C4-2B (cell line): Measurements from ENCODE around the gene EXOC1.
A peak's percentile ranks its signal among the peaks of the same experiment; 100 is the strongest.

Source experiments
- H3K27ac ChIP-seq: fragments of 450-650 bp; 2 replicates; pipeline ENCODE4 v1.5.1; 2017
- ZFX ChIP-seq: fragments of 450-650 bp; IDR thresholded peaks from 2 replicates; pipeline ENCODE4 v1.6.1; 2017
- TF ChIP-seq, protein P1 (sequence below): fragments of 450-650 bp; conservative IDR thresholded peaks from 2 replicates; pipeline ENCODE4 v1.5.1; 2017; ENCODE audit warnings: mild to moderate bottlenecking

EXOC1 gene, protein sequence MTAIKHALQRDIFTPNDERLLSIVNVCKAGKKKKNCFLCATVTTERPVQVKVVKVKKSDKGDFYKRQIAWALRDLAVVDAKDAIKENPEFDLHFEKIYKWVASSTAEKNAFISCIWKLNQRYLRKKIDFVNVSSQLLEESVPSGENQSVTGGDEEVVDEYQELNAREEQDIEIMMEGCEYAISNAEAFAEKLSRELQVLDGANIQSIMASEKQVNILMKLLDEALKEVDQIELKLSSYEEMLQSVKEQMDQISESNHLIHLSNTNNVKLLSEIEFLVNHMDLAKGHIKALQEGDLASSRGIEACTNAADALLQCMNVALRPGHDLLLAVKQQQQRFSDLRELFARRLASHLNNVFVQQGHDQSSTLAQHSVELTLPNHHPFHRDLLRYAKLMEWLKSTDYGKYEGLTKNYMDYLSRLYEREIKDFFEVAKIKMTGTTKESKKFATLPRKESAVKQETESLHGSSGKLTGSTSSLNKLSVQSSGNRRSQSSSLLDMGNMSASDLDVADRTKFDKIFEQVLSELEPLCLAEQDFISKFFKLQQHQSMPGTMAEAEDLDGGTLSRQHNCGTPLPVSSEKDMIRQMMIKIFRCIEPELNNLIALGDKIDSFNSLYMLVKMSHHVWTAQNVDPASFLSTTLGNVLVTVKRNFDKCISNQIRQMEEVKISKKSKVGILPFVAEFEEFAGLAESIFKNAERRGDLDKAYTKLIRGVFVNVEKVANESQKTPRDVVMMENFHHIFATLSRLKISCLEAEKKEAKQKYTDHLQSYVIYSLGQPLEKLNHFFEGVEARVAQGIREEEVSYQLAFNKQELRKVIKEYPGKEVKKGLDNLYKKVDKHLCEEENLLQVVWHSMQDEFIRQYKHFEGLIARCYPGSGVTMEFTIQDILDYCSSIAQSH

DNA sequence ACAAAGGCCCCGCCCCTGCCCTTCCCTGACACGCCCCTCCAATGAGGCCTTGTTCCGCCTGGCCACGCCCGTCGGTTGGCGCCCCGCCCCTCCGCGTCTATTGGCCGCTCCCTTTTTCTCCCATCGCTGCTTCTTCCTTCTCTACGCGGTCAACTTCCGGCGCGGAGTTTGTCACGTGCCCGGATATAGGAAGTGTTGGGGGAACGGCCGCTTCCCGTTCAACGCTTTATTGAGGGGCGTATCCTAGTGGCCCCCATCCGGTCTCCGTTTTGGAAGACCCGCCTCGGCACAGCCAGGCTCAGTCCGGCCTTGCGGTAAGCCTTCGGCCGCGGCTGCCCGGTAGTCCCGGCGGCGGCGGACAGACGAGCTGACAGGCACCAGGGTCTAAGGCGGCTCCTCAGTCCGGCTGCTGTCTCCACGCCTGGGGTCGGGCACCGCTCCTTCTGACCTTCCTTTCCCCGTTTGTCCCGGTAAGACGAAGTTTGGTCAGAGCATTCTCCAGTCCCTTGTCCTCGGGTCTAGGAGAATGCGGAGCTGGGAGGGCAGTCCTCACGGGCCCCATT lies at the start of gene EXOC1:
EXOC1 (plus strand) TSS at position 165 of the 563 bp plus-strand sequence. CDS start 4,676 bp downstream, outside the sequence.
- H3K27ac ChIP-seq, result peak within 1 kb of the TSS; percentile 71
- TF ChIP-seq, protein P1, sequence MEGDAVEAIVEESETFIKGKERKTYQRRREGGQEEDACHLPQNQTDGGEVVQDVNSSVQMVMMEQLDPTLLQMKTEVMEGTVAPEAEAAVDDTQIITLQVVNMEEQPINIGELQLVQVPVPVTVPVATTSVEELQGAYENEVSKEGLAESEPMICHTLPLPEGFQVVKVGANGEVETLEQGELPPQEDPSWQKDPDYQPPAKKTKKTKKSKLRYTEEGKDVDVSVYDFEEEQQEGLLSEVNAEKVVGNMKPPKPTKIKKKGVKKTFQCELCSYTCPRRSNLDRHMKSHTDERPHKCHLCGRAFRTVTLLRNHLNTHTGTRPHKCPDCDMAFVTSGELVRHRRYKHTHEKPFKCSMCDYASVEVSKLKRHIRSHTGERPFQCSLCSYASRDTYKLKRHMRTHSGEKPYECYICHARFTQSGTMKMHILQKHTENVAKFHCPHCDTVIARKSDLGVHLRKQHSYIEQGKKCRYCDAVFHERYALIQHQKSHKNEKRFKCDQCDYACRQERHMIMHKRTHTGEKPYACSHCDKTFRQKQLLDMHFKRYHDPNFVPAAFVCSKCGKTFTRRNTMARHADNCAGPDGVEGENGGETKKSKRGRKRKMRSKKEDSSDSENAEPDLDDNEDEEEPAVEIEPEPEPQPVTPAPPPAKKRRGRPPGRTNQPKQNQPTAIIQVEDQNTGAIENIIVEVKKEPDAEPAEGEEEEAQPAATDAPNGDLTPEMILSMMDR, result no peak
- no peak for TF ChIP-seq ZFX

DNA sequence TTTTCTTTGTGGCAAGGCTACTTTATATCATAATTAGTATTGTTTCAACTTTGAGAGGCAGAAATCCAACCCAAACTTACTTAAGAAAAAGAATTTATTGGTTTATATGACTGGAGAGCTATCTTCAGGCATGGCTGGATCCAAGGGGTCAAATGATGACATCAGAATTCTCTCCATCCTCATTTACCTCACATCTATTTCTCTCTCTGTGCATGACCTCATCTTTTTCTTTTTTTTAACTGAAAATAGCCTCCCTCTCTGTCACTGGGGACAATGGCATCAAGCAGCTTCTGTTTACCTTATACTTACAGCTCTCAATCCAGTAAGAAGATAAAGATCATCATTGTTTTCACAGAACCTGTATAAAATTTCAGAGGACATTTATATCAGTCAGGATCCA lies 45.9 kb upstream of the EXOC1 start:
- no peak overlapping the region for H3K27ac ChIP-seq
- TF ChIP-seq, protein P1, result no peak
- no peak for TF ChIP-seq ZFX

DNA sequence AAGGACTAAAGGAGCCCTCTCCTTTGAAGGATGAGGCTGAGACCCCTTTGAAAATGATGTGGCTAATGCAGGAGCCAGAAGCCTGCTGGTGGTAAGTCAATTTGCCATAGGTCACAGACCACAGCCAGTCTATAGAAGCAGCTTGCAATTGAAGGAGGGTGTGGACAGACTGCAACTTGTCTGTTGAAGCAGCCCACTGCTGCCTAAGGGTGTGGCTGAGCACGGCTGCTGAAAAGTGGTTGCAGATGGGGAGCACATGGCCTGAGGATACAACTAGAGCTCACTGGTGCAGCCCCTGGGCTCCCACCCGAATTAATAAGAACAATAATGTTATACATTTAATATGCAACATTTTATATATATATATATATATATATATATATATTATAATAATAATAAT lies 45.3 kb upstream of the EXOC1 start:
- TF ChIP-seq, protein P1, result no peak
- TF ChIP-seq ZFX, result no peak
- H3K27ac ChIP-seq, result no peak overlapping the region

DNA sequence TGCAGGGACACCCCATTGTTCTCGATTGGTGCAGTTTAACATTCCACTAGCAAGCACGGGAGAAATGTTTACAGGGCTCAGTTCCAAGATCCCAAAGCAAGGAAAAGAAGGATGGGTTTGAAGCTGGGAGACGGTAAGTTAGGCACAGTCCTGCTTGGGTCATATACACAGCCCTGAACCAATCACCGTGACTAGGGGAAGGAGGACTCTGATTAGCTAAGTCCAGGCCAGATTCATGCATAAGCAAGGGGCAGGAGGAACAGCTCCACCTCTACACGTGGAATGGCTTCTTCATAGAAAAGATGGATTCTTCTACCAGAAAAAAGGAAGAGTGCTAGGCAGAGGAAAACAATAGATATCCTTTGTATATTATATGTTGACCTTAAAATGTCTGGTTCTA lies 44.8 kb upstream of the EXOC1 start:
- H3K27ac ChIP-seq, result no peak overlapping the region
- TF ChIP-seq ZFX, result no peak
- TF ChIP-seq, protein P1, result no peak

DNA sequence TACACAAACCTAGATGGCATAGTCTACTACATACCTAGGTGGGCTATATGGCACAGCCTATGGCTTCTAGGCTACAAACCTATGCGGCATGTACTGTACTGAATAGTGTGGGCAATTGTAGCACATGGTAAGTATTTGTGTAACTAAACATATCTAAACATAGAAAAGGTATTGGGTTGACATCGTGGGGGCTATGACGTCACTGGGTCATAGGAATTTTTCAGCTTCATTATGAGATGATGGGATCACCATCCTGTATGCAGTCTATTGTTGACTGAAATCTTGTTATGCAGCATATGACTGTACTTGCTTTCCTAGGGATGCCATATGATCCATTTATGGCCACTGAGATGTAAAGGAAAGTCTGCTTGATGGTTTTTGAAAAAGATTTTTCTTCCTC lies 35.8 kb upstream of the EXOC1 start:
- TF ChIP-seq ZFX, result no peak
- TF ChIP-seq, protein P1, result no peak
- H3K27ac ChIP-seq, result no peak overlapping the region

DNA sequence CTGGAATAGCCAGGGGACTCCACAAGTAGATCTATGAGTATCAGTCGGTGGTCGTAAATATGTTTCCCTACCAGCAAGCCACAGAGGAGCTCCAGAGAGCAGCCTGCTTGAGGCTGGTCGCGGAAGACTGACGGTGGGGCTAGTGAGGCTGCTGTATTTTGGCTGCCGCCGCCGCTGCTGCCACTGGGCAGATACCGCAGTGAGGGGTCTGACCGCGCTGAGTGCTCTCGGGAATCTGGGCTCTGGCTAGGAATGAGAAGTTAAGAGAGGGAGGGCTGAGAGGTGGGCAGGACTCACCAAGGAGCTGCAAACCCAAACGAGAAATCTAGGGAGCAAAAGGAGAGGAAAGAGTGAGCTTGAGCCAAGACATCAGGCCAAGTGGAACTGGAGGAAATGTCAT lies 33.8 kb upstream of the EXOC1 start, which contains the start of gene EXOC1L:
EXOC1L (plus strand) TSS at position 157 of the 400 bp plus-strand sequence; CDS start at position 394, 237 bp downstream.
- no peak for TF ChIP-seq ZFX
- TF ChIP-seq, protein P1, result no peak
- H3K27ac ChIP-seq, result no peak within 1 kb of the TSS
